NCI-H345 treated with DMSO at 0.1 percent for 48 hours (cell line): Measurements from ENCODE around the gene SUPT5H.
"Not testable (repeated sequence)": the region's sequence is repeated elsewhere in the genome, so short reads cannot be mapped to it uniquely, and the experiment has no call there.

Experiments
- DNase-seq: peaks from one replicate; lab custom pipeline; 2025; ENCODE audit not compliant: unreplicated experiment; lab: John Stamatoyannopoulos, UW

SUPT5H gene

GRCh38 chr19:39465956-39466747 is 20.8 kb downstream of the SUPT5H start:
- DNase-seq, result no peak

- DNase-seq, result no peak
Observed at GRCh38 chr19:39467941-39468340, 22.6 kb downstream of the SUPT5H start.

- DNase-seq, result no peak
Observed at GRCh38 chr19:39469036-39469435, 23.7 kb downstream of the SUPT5H start.

GRCh38 chr19:39469567-39469966 is 24.2 kb downstream of the SUPT5H start:
- DNase-seq, result no peak

GRCh38 chr19:39470724-39471339 is 25.4 kb downstream of the SUPT5H start:
- no peak for DNase-seq

- DNase-seq, result no peak
Observed at GRCh38 chr19:39471756-39472536, 26.6 kb downstream of the SUPT5H start.

GRCh38 chr19:39472746-39473442 is 27.5 kb downstream of the SUPT5H start:
- DNase-seq, result no peak

- no peak for DNase-seq
Observed at GRCh38 chr19:39473443-39473960, 28.1 kb downstream of the SUPT5H start.

GRCh38 chr19:39474139-39474620 is 28.8 kb downstream of the SUPT5H start:
- DNase-seq, result peak; percentile 58

GRCh38 chr19:39475748-39476147 is 30.4 kb downstream of the SUPT5H start:
- DNase-seq, result no peak

- DNase-seq, result not testable (repeated sequence)
Observed at GRCh38 chr19:39479319-39479801, 34.0 kb downstream of the SUPT5H start.

- DNase-seq, result no peak
Observed at GRCh38 chr19:39479916-39480315, 34.5 kb downstream of the SUPT5H start.

GRCh38 chr19:39480337-39481228 is 35.2 kb downstream of the SUPT5H start, which contains the start of gene TIMM50:
Gene TIMM50, plus strand, starts transcription at chr19:39480838. Its CDS starts 16 bp downstream, at chr19:39480854.
- peak; percentile 99 for DNase-seq

- DNase-seq, result no peak
Observed at GRCh38 chr19:39481229-39481545, 35.8 kb downstream of the SUPT5H start.

- no peak for DNase-seq
Observed at GRCh38 chr19:39481676-39482075, 36.3 kb downstream of the SUPT5H start.

GRCh38 chr19:39483141-39483540 is 37.8 kb downstream of the SUPT5H start:
- DNase-seq, result no peak

GRCh38 chr19:39489756-39490155 is 44.4 kb downstream of the SUPT5H start:
- no peak for DNase-seq

- DNase-seq, result no peak
Observed at GRCh38 chr19:39492225-39492624, 46.8 kb downstream of the SUPT5H start.

GRCh38 chr19:39492788-39493187 is 47.4 kb downstream of the SUPT5H start:
- DNase-seq, result no peak

- no peak for DNase-seq
Observed at GRCh38 chr19:39494661-39495060, 49.3 kb downstream of the SUPT5H start.
